Inflammatory macrophage treated with lipopolysaccharide for 1 hour (primary cell): ENCODE measurements around the gene IL20RB.

Source experiments
- DNase-seq, 2 donors: peaks; one replicate each; pipeline ENCODE4 v3.0.0-alpha.2; 2020 to 2022

Gene IL20RB

GRCh38 chr3:137046747-137047146 is 89.0 kb downstream of the IL20RB start:
- DNase-seq, result no peak

GRCh38 chr3:137047240-137047639 is 89.5 kb downstream of the IL20RB start:
- DNase-seq, result no peak

GRCh38 chr3:137050281-137050680 is 92.5 kb downstream of the IL20RB start:
- no peak for DNase-seq

- DNase-seq, result no peak
Measured at GRCh38 chr3:137052298-137052697, 94.5 kb downstream of the IL20RB start.
